ENCODE data around the gene RUNX2.

RUNX2 gene

GRCh38 chr6:45436544-45437438, 108.7 kb downstream of the RUNX2 start:
- FAIRE-seq, result no peak

DNA sequence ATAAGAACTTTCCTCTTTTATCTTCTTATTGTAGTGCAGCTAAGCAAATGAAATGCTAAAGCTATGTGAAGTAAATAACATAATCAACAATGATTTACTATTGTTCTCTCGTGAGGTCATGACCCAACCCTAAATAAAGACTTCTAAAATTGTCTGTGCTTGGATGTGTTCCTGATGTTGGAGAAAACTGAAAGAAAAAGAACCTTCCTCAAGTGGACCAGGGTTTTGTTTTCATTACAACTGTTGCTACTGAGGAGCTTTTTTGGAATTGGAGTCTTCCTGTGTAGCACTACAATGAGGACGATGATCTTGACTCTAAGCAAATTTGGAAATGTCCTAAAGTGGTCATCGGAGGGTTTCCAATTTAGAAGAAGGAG, 109.3 kb downstream of the RUNX2 start:
- no peak for FAIRE-seq

- FAIRE-seq, result no peak
These were observed 110.0 kb downstream of the RUNX2 start for GRCh38 chr6:45438151-45438550.

DNA sequence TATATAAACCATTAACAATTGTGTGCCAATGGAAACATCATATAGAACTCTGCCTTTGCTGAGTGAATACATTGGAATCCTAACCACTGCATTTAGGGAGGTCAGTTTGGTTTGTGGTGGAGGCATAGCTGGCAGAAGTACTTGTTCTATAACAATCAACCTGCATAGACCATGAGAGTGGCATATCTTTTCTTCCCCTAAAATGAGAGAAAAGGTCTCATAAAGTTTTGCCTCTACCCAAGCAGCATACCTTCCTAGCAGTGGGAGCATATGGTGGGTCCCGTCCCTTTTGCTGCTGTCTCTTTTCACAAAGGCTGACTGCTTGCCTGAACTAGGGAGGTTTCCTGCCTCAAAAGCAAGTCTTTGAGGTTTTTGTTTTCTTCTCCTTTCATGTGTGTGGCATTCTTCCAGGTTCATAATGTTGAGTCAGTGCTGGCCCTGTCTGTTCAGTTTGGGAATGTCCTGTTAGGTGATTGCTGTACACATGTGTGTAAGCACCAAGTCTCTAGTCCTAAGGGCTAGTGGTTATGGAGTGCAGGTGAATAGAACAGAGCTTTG, 110.8 kb downstream of the RUNX2 start:
- no peak for FAIRE-seq

DNA sequence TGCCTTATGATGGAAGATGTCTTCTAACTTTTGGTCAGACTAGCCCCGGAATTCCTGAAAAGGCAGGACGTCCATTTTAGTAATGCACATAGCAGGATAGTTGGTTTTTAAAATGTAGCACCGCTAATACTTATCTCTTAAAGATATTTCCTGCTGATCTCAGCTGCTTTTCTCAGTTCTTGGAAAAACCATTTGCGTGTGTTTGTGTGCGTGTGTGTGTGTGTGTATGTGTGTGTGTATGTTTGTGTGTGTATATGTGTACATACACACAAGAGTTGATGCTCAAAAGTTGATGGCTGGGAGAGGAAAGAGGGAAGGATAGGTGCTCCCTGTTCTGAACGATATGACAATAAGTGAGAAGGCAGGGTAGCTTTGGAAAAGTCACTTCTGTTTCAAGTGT, 111.3 kb downstream of the RUNX2 start:
- no peak for FAIRE-seq

DNA sequence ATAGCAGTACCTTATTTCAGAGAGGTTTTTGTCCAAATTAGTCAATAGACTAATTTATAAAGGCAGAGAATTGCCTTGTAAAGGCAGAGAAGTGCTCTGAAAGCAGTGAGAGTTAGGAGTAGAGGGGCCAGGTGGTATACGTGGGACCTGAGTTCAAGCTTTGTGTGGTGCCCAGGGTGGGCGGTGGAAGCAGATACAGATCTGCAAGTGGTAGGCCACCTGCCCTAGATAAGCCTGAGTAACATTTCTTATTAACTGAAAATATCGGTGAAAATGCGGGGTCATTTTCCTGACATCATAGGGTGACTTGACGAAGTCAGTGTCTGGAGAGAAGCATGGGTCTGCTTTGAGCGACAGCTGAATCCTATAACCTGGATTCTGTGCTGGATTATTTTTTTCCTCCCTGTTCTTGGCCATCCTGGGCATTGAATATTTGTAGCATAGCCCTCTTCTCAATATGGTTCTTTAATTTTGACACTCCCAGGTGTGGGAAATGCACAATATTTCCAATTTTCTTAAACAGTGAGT, 111.8 kb downstream of the RUNX2 start:
- FAIRE-seq, result no peak

GRCh38 chr6:45441851-45442453, 113.8 kb downstream of the RUNX2 start:
- FAIRE-seq, result no peak

DNA sequence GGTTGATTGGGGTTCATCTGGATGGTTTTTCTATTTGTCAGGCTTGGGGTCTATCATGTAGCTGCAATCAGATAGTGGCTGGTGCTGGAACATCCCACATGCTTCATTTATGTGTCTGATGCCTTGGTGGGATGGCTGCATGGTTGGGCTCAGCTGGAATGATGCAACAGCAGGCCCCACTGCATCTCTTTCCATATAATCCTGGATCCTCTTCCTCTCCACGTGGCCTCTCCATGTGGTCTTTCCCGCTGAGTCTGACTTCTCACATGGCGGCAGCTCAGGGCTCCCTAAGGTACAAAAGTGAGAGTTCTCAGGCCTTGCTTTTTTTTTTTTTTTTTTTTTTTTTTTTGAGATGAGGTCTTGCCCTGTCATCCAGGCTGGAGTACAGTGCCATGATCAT, 114.6 kb downstream of the RUNX2 start:
- FAIRE-seq, result no peak

DNA sequence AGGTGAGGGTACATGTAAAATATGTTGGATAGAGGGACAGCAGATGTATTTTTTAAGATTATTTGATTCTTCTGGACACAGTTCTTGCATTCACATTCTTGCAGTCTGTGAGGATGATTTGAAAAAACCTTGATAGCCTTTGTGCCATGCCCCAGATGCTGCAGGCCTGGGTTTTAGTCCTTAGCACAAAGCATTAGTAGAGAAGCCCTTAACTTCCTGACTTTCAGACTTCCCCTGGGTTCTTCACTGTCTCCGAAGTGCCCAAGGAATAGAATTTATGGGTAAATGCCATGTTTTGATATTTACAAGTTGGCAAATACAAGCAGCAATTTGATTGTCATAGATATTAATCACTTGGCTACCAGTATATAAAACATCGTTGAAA, 117.2 kb downstream of the RUNX2 start:
- FAIRE-seq, result no peak

DNA sequence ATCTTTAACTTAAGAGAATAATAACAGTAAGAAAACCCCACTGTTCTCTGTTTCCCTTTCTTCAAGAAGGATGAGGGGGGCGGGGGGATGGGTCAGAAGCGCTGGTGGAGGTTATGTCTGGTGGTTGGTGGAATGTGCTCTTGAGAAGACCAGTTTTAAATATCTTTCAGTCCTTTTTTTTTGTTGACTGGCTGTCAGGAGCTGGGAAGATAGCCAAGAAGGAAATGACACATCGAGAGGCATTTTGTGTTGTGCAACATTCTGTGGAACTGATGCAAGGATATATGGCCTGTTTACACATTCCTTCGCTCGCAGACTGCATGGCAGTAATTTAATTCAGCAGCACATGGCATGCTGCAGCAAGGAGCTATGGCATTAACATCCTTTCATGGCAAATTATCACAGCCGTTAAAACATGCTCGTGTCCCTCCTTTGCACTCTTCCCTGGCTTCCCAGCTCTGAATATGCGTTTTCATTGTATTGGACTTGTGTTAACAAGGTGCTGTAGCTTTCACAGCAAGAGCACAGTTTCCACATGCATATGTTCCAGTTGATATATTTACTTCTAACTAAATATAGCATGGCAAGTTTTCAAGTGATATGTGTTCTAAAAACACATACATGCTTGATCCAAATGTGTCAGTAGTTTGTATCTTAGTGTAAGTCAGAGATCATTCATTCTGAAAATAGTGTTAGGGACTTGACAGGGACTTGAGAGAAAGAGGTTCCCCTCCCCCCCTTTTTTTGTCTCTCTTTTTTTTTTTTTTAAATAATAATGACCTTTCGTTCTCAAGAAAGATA, 117.8 kb downstream of the RUNX2 start:
- no peak for FAIRE-seq

GRCh38 chr6:45447005-45447404, 118.9 kb downstream of the RUNX2 start:
- no peak for FAIRE-seq

DNA sequence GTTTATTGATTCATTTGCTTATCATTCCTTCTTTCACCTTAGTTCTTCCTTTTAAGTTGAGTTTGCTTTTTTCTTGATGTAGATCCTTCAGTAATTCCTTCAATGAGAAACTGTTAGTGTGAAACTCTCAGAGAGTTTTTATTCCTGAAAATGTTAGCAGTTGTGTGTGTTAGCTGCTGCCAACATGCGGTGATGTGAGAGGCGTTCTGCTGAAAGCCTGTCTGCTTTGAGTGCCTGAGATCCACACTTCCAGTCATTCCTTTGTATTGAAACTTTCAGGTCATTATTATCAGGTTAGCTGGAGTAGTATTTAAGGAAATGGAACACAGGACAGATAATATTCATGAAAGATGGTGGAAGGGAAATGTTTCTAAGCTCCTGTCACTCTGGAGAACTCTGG, 119.6 kb downstream of the RUNX2 start:
- FAIRE-seq, result no peak

GRCh38 chr6:45448417-45449389, 120.6 kb downstream of the RUNX2 start:
- FAIRE-seq, result no peak

GRCh38 chr6:45450132-45450531, 122.0 kb downstream of the RUNX2 start:
- FAIRE-seq, result no peak

DNA sequence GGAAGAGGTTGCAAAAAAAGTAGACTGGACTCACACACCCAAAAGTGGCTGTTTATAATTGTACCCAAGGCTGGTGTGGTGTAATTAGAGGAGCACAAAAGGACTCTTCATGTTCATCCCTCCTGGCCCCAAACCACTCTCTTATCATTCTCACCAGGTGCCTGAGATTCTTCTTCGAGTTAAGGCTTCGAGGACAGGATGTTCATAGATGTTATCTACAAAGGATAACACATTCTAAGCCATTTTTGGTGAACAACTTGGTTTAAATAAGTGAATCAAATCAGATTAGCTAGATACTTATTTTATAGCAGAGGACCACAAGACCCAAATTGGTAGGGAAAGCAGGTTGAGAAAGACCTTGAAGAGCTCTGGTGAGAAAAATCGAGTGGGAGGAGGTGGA, 122.7 kb downstream of the RUNX2 start:
- FAIRE-seq, result no peak

DNA sequence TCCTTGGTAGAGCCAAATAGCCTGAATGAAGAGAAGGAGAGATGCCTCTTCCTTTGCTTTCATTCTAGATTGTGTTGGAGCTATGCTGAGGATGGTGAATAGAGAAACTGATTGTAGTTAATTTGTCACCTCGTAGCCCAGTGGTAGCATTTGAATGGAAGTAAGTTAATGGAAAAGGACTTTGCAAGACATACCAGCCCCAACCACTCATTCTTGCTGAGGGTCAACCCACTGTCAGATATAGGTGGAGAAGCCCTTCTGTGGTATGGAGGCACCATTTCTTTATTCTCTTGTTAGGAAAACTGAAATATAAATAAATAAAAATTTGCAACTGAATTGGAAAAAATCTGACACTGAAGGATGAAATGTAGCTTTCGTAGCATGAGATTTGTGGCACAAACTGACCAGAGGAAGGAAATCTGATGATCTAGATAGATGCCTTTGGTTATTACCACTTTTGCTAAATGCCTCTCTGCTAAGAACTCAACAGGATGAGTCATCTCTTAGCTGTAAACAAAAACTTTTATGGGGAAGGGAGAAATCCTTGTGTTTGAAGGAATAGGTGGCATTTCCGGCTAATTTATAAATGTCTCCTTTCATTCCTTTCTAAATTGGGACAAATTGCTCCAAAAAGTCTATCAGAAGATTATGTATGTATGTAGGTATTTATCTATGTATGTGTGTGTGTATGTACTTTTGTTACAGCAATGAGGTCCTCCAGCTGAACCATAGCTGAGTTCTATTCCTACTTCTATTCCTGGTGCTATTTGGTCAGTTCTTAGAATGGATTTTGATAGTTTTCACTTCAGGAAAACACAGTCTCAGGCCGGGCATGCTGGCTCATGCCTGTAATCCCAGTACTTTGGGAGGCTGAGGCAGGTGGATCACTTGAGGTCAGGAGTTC, 126.1 kb downstream of the RUNX2 start:
- no peak for FAIRE-seq

DNA sequence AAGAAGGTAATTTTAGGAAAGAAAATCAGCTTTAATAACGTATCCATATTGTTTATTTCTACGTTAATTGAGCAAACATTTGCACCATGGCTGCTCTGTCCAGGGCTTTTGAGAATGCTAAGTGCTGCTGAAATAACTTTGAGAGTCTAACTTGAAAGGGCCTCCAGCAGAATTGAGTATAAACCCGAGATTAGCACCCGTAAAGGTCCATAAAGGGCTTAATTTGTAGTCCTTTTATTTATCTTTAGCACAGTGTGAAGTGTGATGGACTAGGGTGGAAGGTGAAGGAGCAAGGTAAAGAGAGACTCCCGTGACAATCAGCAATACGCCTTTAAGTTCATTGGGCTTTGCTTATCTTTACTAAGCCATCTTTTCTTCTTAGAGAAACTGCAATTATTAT, 127.3 kb downstream of the RUNX2 start:
- FAIRE-seq, result no peak

GRCh38 chr6:45457141-45457540, 129.0 kb downstream of the RUNX2 start:
- FAIRE-seq, result no peak

- no peak for FAIRE-seq
These were observed 130.5 kb downstream of the RUNX2 start for GRCh38 chr6:45458672-45459071.

- FAIRE-seq, result no peak
These were observed 132.0 kb downstream of the RUNX2 start for GRCh38 chr6:45460166-45460565.

DNA sequence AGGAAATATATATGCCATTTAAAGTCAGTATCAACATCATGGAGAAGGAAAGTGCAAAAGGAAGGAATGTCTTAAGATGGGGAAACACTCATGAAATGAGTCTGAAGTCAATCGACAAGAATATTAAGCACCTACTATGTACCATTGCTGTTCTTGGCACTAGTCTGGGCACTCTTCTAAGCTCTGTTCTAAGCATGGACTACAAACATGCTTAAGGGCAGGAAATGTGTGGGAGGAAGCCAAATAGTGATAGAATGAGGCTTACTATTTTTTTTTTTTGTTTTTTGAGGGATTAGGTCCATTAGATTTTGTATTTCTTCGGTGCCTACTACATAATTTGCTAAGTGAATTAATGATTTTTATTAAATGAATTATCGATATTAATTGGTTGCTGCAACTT, 133.4 kb downstream of the RUNX2 start:
- no peak for FAIRE-seq
